AG08395 (cell line): Measurements from ENCODE around the gene CCDC33.
A peak's percentile ranks its signal among the peaks of the same experiment; 100 is the strongest.

Experiments used
- DNase-seq: peaks from one replicate; pipeline ENCODE4 v3.0.0; 2012; ENCODE audit warnings: mixed read lengths, low spot score

The CCDC33 gene

GRCh38 chr15:74381481-74381880 lies 145.4 kb downstream of the CCDC33 start:
- no peak for DNase-seq

GRCh38 chr15:74382004-74382816 lies 146.1 kb downstream of the CCDC33 start:
- peak; percentile 96 for DNase-seq

DNA sequence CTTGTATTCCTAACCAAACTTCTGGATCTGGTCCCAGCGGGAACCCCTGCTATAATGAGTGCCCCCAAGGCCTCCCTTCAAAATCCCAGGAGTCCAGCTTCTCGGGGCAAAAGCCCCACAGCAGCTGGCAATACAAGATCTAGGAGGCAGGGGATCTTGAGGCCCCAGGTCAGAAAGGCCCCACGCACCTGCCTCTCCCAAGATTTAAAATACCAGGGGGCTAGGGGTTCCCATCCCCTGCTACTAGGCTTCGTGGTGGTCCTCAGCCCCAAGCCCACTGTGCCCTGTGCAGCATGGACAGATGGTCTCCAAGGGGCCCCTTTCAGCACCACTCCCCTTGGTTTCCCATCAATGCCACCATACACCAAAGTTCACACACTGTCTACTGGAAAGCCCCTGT lies 147.2 kb downstream of the CCDC33 start:
- DNase-seq, result no peak

GRCh38 chr15:74383695-74384565 lies 147.8 kb downstream of the CCDC33 start:
- no peak for DNase-seq

DNA sequence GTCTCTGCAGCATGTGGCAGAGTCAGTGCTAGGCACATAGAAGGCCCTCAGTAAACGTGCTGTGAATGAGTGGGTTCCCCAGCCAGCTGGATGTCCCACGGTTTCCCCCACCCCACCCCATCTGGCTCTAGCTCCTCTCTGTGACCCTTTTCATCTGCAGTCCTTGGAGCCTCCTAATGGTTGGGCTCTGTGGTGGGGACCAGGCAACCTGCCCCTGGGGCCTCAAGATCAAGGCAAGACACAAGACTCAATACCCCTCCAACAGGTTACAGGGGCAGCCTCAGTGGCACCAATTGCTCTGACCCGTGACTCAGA lies 148.4 kb downstream of the CCDC33 start:
- DNase-seq, result no peak

DNA sequence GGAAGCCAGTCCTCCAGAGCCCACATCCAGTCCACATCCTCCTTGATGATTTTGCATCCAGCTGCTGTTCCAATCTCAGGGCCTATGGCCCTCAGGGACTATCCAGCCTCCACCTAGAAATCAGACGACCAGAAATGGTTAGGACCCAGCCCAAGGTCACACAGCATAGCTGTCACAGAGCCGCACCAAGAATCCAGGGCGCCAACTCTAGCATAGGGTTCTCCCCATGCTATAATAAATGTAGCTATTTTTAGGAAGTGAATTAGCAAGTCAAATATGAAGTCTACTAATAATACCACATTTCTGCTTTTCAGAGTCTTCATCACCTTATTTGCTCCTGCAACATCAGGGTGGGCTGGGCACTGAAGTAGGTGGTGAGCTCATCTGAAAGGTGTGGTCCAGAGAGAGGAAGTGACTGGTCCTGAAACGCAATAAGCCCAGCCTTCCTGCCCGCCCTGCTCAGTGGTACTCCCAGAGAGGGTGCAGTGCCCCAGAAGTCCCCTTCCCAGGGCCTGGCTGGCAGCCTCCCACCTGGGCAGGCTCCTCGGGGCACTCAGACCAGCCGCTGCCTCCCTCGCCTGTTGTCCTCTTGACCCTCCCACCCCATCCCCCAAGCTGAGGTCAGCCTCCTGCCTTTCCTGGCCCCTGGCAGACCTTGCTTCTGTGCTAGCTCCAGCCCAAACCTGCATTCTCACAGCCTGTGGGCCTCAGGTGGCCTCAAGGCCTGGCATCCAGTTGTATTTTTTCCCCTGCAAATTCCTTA lies 148.9 kb downstream of the CCDC33 start:
- DNase-seq, result no peak

DNA sequence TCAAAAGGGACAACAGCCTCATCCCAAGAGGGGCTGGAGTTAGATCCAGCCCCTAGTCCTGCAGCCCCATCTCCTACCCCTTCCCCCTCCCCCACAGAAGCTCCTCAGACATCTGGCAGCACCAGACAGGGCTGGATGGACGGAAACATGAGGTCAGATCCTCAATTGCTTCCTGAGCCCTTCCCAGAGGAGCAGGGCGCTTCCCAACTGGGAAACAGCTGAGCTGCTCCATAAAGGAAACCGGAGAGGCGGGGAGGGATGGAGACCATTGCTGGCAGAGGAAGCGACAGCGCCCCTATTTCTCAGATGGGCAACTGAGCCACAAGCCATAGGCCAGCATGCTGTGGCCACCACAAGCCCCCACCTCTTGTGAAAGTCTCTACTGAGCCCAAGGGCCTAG lies 149.6 kb downstream of the CCDC33 start:
- no peak for DNase-seq
